T-cell (primary cell): Measurements from ENCODE around the gene CEP112. TPM values are rescaled to one million over a fixed set of nuclear protein-coding genes. Genes with fewer than 3 reads are reported as not detected.

Source experiments
- ATAC-seq, 4 experiments: fragments of 200-7000 bp in 3 of 4; fragments of 150-1000 bp in 1 of 4; cut with Tn5 transposase; replicated peaks in 1 of 4; 1 replicate in 3 of 4; 2 replicates in 1 of 4; pipeline ENCODE4 v1.10.0; 2021; ENCODE audit warnings: moderate library complexity in 3 of 4, mild to moderate bottlenecking in 2 of 4, moderate number of reproducible peaks in 1 of 4
- CTCF ChIA-PET, 2 donors: fragments of 300-600 bp; sonication (Branson Sonifier 250); formaldehyde crosslinking; loops; one replicate each; lab custom pipeline; 2022; ENCODE audit warnings: antibody characterized with exemption in 2 of 2; lab: Charles Lee
- POLR2A ChIA-PET, 2 donors: fragments of 300-600 bp; sonication (Branson Sonifier 250); formaldehyde crosslinking; loops; one replicate each; lab custom pipeline; 2022; ENCODE audit warnings: antibody characterized with exemption in 2 of 2; lab: Charles Lee
- DNase-seq, 35 experiments: peaks; one replicate each; pipeline versions ENCODE4 v3.0.0 to v3.0.0-alpha.2; 2013 to 2023
- H3K27ac ChIP-seq: one replicate; pipeline ENCODE4 v1.5.1; 2013; ENCODE audit warnings: low read length
- H3K27me3 ChIP-seq, 2 experiments: replicated peaks in 1 of 2; 1 replicate in 1 of 2; 2 replicates in 1 of 2; pipeline versions ENCODE4 v1.6.1 to v1.7.0; 2013; ENCODE audit warnings: low read length in 1 of 2, mixed read lengths in 1 of 2; ENCODE audit not compliant: control insufficient read depth in 2 of 2, insufficient read depth in 2 of 2; ENCODE audit errors: extremely low read depth in 1 of 2
- H3K36me3 ChIP-seq, 2 donors: 1 replicate in 1 of 2; 2 replicates in 1 of 2; pipeline versions ENCODE4 v1.6.1 to v1.7.0; 2013; ENCODE audit warnings: low read length in 1 of 2; ENCODE audit not compliant: control insufficient read depth in 2 of 2, insufficient read depth in 1 of 2; ENCODE audit errors: extremely low read depth in 1 of 2
- H3K4me1 ChIP-seq, 2 experiments: 1 replicate in 1 of 2; 2 replicates in 1 of 2; pipeline versions ENCODE4 v1.6.1 to v1.7.0; 2013; ENCODE audit warnings: low read length in 2 of 2, mixed read lengths in 1 of 2; ENCODE audit not compliant: insufficient read depth in 2 of 2, control insufficient read depth in 1 of 2; ENCODE audit errors: extremely low read depth in 1 of 2
- H3K4me3 ChIP-seq, 2 donors: 1 replicate in 1 of 2; 2 replicates in 1 of 2; pipeline versions ENCODE4 v1.5.1 to v1.7.0; 2013; ENCODE audit warnings: mild to moderate bottlenecking in 2 of 2, low read length in 1 of 2, moderate library complexity in 1 of 2; ENCODE audit not compliant: control insufficient read depth in 1 of 2; ENCODE audit errors: extremely low read depth in 1 of 2
- H3K9me3 ChIP-seq: 2 replicates; pipeline ENCODE4 v1.7.0; 2013
- H3K27ac Mint-ChIP-seq, 2 donors: one replicate each; pipeline ENCODE4 v1.8.0; 2020 to 2021; ENCODE audit warnings: mild to moderate bottlenecking in 2 of 2, mixed read lengths in 2 of 2
- H3K27me3 Mint-ChIP-seq, 2 donors: one replicate each; pipeline ENCODE4 v1.8.0; 2021 to 2022; ENCODE audit warnings: mixed read lengths in 2 of 2
- H3K36me3 Mint-ChIP-seq: one replicate; pipeline ENCODE4 v1.8.0; 2021; ENCODE audit warnings: mixed read lengths
- H3K4me1 Mint-ChIP-seq, 3 donors: one replicate each; pipeline ENCODE4 v1.8.0; 2020 to 2022; ENCODE audit warnings: mixed read lengths in 3 of 3, mild to moderate bottlenecking in 1 of 3
- H3K4me3 Mint-ChIP-seq, 3 donors: one replicate each; pipeline ENCODE4 v1.8.0; 2020 to 2022; ENCODE audit warnings: mild to moderate bottlenecking in 3 of 3, mixed read lengths in 3 of 3, moderate library complexity in 3 of 3
- H3K9me3 Mint-ChIP-seq, 3 donors: one replicate each; pipeline ENCODE4 v1.8.0; 2020 to 2022; ENCODE audit warnings: mixed read lengths in 3 of 3
- WGBS: methylation state at CpG from one replicate; pipeline ENCODE4 v1.1.5; 2013; ENCODE audit warnings: missing lambda C conversion rate; ENCODE audit not compliant: insufficient coverage; 5-methylcytosine and 5-hydroxymethylcytosine counted together
- total RNA-seq, 35 experiments: library from RNA in 6 of 35; stranded (reverse) in 6 of 35; fragments of 120-200 nt in 1 of 35; gene quantifications; one replicate each; pipeline versions ENCODE4 v1.2.1 to v1.2.4 and lab custom pipeline; 2013 to 2026

Gene CEP112
- total RNA-seq, 5 donors from 2014 or later (not counting 1 experiment from before 2014, with no cell fraction given) = 2.4 to 4.9 (median 4.5) TPM

GRCh38 chr17:66032082-66032712 lies 159.7 kb downstream of the CEP112 start:
- Mint-ChIP-seq H3K4me1 (no peaks in the 10 kb centered on the region), H3K27ac (no peak overlapping the region), H3K36me3 (peaks cover 7% of the 10 kb centered on the region), H3K9me3 (no peaks in the 10 kb centered on the region), H3K27me3 (no peaks in the 10 kb centered on the region), H3K4me3 (no peak overlapping the region)
- no peak overlapping the region for H3K4me3 ChIP-seq
- DNase-seq (no peak), ATAC-seq (no peak)
- no CpG with 5 or more reads among the region's 2 CpGs for WGBS
- no peak overlapping the region for H3K27ac ChIP-seq
- H3K4me1 ChIP-seq = no peaks in the 10 kb centered on the region
- POLR2A ChIA-PET = interaction anchor here in 1 of 2 donors (0.6 kb wide), 1 partner anchor 205 kb away, joined by 3 read pairs; no protein-coding TSS in a partner anchor
- no peaks in the 10 kb centered on the region for H3K27me3 ChIP-seq
- CTCF ChIA-PET = no interaction called here
- H3K9me3 ChIP-seq = no peaks in the 10 kb centered on the region
- no peaks in the 10 kb centered on the region for H3K36me3 ChIP-seq

- ChIA-PET CTCF (no interaction called here), POLR2A (no interaction called here)
- no peaks in the 10 kb centered on the region for H3K36me3 ChIP-seq
- H3K4me1 ChIP-seq = no peaks in the 10 kb centered on the region
- no peaks in the 10 kb centered on the region for H3K27me3 Mint-ChIP-seq
- peaks cover 5% of the 10 kb centered on the region for H3K9me3 ChIP-seq
- ATAC-seq (no peak), DNase-seq (no peak)
- no peaks in the 10 kb centered on the region for H3K4me1 Mint-ChIP-seq
- H3K27ac ChIP-seq = no peak overlapping the region
- H3K4me3 Mint-ChIP-seq = no peak overlapping the region
- no peak overlapping the region for H3K4me3 ChIP-seq
- H3K27ac Mint-ChIP-seq = no peak overlapping the region
- H3K27me3 ChIP-seq = no peaks in the 10 kb centered on the region
- peaks cover 12 to 26% (median 21%) of the 10 kb centered on the region in 3 donors for H3K9me3 Mint-ChIP-seq
- H3K36me3 Mint-ChIP-seq = peaks cover 24% of the 10 kb centered on the region
Observed at GRCh38 chr17:66025551-66025950, 166.4 kb downstream of the CEP112 start.

- Mint-ChIP-seq H3K27me3 (no peaks in the 10 kb centered on the region), H3K4me1 (no peaks in the 10 kb centered on the region), H3K27ac (no peak overlapping the region), H3K36me3 (peaks cover 24% of the 10 kb centered on the region), H3K9me3 (peaks cover 12 to 26% (median 21%) of the 10 kb centered on the region in 3 donors), H3K4me3 (no peak overlapping the region)
- H3K36me3 ChIP-seq = no peaks in the 10 kb centered on the region
- no peak overlapping the region for H3K4me3 ChIP-seq
- 53% methylated on average over 3 of the region's 3 CpGs for whole genome bisulfite sequencing
- CTCF ChIA-PET = no interaction called here
- H3K4me1 ChIP-seq = no peaks in the 10 kb centered on the region
- no peaks in the 10 kb centered on the region for H3K27me3 ChIP-seq
- DNase-seq (no peak), ATAC-seq (no peak)
- peaks cover 5% of the 10 kb centered on the region for H3K9me3 ChIP-seq
- POLR2A ChIA-PET = no interaction called here
- H3K27ac ChIP-seq = no peak overlapping the region
Observed at GRCh38 chr17:66021757-66022156, 170.2 kb downstream of the CEP112 start.

- Histone ChIP-seq H3K9me3 (peaks cover 5% of the 10 kb centered on the region), H3K4me1 (no peaks in the 10 kb centered on the region), H3K4me3 (no peak overlapping the region), H3K27ac (no peak overlapping the region), H3K27me3 (peaks cover 0 to 8% of the 10 kb centered on the region in 2 experiments), H3K36me3 (no peaks in the 10 kb centered on the region)
- DNase-seq (no peak), ATAC-seq (no peak)
- CTCF ChIA-PET = no interaction called here
- H3K36me3 Mint-ChIP-seq = peaks cover 21% of the 10 kb centered on the region
- H3K9me3 Mint-ChIP-seq = peaks cover 8 to 12% (median 9%) of the 10 kb centered on the region in 3 donors
- no peak overlapping the region for H3K27ac Mint-ChIP-seq
- H3K4me3 Mint-ChIP-seq = no peak overlapping the region
- H3K27me3 Mint-ChIP-seq = peaks cover 7 to 12% of the 10 kb centered on the region in 2 donors
- H3K4me1 Mint-ChIP-seq = no peaks in the 10 kb centered on the region
- POLR2A ChIA-PET = no interaction called here
- no CpG with 5 or more reads among the region's 2 CpGs for WGBS
Observed at GRCh38 chr17:66018786-66019185, 173.1 kb downstream of the CEP112 start.

- peaks cover 0 to 12% of the 10 kb centered on the region in 2 experiments for H3K27me3 ChIP-seq
- Mint-ChIP-seq H3K9me3 (peaks cover 0 to 5% (median 0%) of the 10 kb centered on the region in 3 donors), H3K27me3 (peaks cover 7 to 17% of the 10 kb centered on the region in 2 donors), H3K4me1 (no peaks in the 10 kb centered on the region), H3K4me3 (no peak overlapping the region), H3K27ac (no peak overlapping the region), H3K36me3 (peaks cover 8% of the 10 kb centered on the region)
- H3K27ac ChIP-seq = no peak overlapping the region
- WGBS = 94% methylated on average over 2 of the region's 3 CpGs
- H3K4me1 ChIP-seq = no peaks in the 10 kb centered on the region
- POLR2A ChIA-PET = no interaction called here
- CTCF ChIA-PET = no interaction called here
- H3K4me3 ChIP-seq = no peak overlapping the region
- no peaks in the 10 kb centered on the region for H3K9me3 ChIP-seq
- ATAC-seq = no peak
- DNase-seq = no peak
- H3K36me3 ChIP-seq = no peaks in the 10 kb centered on the region
Observed at GRCh38 chr17:66016231-66016630, 175.7 kb downstream of the CEP112 start.

- Histone ChIP-seq H3K4me3 (no peak overlapping the region), H3K4me1 (no peaks in the 10 kb centered on the region), H3K27ac (no peak overlapping the region), H3K36me3 (no peaks in the 10 kb centered on the region), H3K27me3 (peaks cover 0 to 3% of the 10 kb centered on the region in 2 experiments), H3K9me3 (no peaks in the 10 kb centered on the region)
- DNase-seq (no peak), ATAC-seq (no peak)
- WGBS = no CpG with 5 or more reads among the region's 1 CpG
- peaks cover 5 to 16% (median 13%) of the 10 kb centered on the region in 3 donors for H3K9me3 Mint-ChIP-seq
- peaks cover 0 to 11% of the 10 kb centered on the region in 2 donors for H3K27me3 Mint-ChIP-seq
- H3K4me1 Mint-ChIP-seq = no peaks in the 10 kb centered on the region
- H3K36me3 Mint-ChIP-seq = peaks cover 5% of the 10 kb centered on the region
- ChIA-PET POLR2A (no interaction called here), CTCF (no interaction called here)
- no peak overlapping the region for H3K4me3 Mint-ChIP-seq
- no peak overlapping the region for H3K27ac Mint-ChIP-seq
Observed at GRCh38 chr17:66008680-66009079, 183.3 kb downstream of the CEP112 start.
